Pancreas (tissue), 10 donors: ENCODE data around the gene SLC41A3. TPM values are rescaled to one million over a fixed set of nuclear protein-coding genes. Genes with fewer than 3 reads are reported as not detected.

Experiments
- ATAC-seq, 4 donors: fragments of 200-7000 bp; cut with Tn5 transposase; one replicate each; pipeline versions ENCODE4 v1.8.0 to v1.9.1; 2020; ENCODE audit warnings: mild to moderate bottlenecking in 4 of 4, moderate library complexity in 4 of 4
- DNase-seq, 6 donors: peaks; one replicate each; pipeline ENCODE4 v3.0.0-alpha.2; 2020
- FAIRE-seq: peaks from 2 replicates; lab custom pipeline; 2012; peaks lifted over from hg19 to GRCh38; lab: Jason Lieb, UNC
- H3K27ac ChIP-seq, 4 donors: fragments of 200-600 bp; sonication (generic); 1 replicate in 3 of 4; 2 replicates in 1 of 4; pipeline versions ENCODE4 v1.5.0 to v1.8.0; 2020
- H3K27me3 ChIP-seq, 4 donors: fragments of 200-600 bp; one replicate each; pipeline ENCODE4 v1.8.0; 2021
- H3K36me3 ChIP-seq, 3 donors: fragments of 200-600 bp; sonication (generic) in 1 of 3; one replicate each; pipeline versions ENCODE4 v1.5.0 to v1.8.0; 2020 to 2021
- H3K4me1 ChIP-seq, 3 donors: fragments of 200-600 bp; one replicate each; pipeline ENCODE4 v1.8.0; 2021
- H3K4me3 ChIP-seq, 4 donors: fragments of 200-600 bp; sonication (generic) in 2 of 4; one replicate each; pipeline versions ENCODE4 v1.5.0 to v1.8.0; 2020 to 2021
- H3K9me3 ChIP-seq, 4 donors: fragments of 200-600 bp; one replicate each; pipeline ENCODE4 v1.8.0; 2021
- WGBS, 2 donors: extraction: QIAGEN DNeasy Blood & Tissue Kit; methylation state at CpG; one replicate each; pipeline ENCODE4 v1.1.7; 2013; 5-methylcytosine and 5-hydroxymethylcytosine counted together
- intact Hi-C, 3 donors: fragments of 100-400 bp; cut with DNase I; formaldehyde crosslinking; loops; one replicate each; pipeline versions ENCODE4 v1.11.1 to v1.14.2; 2022
- polyA plus RNA-seq, 2 donors: library from polyadenylated mRNA; stranded (reverse); fragments of 200-250 nt; gene quantifications; one replicate each; pipeline ENCODE4 v1.2.3, GENCODE V29; 2013
- total RNA-seq, 6 donors: library from RNA; stranded (reverse); fragmentation: NEBNext Ultra II Directional in 4 of 6; extraction: Animal tissue kit (Norgen Biotek cat#: 25700) in 4 of 6; gene quantifications; one replicate each; pipeline versions ENCODE4 v1.2.1 to v1.2.4, GENCODE V29; 2021 to 2023
- TF ChIP-seq, protein P1 (sequence below), 4 donors: fragments of 200-600 bp; sonication (generic) in 3 of 4; IDR thresholded peaks; one replicate each; pipeline versions ENCODE4 v1.5.0 to v1.8.0; 2021; ENCODE audit warnings: antibody characterized with exemption in 4 of 4
- donor health status: healthy with polysubstance abuse.
- donor health status: DM: no; HTN: no; CAD: no; lungs with moderate emphysema.
- donor health status: DM: no; HTN: no; CAD: no.
- donor health status: control.
- donor health status: control.
- donor health status: Bipolar disorder and iron deficiency.
- donor health status: DM: yes; HTN: yes; CAD: no.
- donor health status: DM: no; HTN: no; CAD: no.
- donor health status: DM: no; HTN: no; CAD: no.
- donor health status: DM: yes; HTN: yes; CAD: no.

SLC41A3 gene
- total and polyA plus RNA-seq, 8 donors: 19.4 to 38.1 (median 31.1) TPM

DNA sequence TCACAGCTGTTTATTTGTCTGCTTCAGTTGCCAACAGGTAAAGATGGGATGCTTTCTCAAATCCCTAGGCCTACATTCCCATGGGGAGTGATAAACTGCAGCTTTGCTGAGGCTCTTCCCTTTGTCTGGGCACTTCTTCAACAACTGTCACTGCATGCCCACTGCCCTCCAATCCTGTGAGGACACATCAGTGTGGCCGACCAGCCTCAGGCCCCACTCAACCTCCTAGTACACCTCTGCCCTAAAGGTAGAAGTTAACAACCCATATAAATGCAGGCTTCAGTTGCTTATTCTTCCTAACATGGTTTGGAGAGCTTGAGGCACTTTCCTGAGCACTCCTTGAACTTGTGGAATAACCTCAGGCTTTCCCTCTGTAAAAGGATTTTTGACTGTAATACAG lies 65.4 kb downstream of the SLC41A3 start:
- TF ChIP-seq, protein P1, sequence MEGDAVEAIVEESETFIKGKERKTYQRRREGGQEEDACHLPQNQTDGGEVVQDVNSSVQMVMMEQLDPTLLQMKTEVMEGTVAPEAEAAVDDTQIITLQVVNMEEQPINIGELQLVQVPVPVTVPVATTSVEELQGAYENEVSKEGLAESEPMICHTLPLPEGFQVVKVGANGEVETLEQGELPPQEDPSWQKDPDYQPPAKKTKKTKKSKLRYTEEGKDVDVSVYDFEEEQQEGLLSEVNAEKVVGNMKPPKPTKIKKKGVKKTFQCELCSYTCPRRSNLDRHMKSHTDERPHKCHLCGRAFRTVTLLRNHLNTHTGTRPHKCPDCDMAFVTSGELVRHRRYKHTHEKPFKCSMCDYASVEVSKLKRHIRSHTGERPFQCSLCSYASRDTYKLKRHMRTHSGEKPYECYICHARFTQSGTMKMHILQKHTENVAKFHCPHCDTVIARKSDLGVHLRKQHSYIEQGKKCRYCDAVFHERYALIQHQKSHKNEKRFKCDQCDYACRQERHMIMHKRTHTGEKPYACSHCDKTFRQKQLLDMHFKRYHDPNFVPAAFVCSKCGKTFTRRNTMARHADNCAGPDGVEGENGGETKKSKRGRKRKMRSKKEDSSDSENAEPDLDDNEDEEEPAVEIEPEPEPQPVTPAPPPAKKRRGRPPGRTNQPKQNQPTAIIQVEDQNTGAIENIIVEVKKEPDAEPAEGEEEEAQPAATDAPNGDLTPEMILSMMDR (IDR thresholded peaks at IDR 0.05): no peak
- Histone ChIP-seq H3K4me3 (no peak overlapping the region), H3K27me3 (no peaks in the 10 kb centered on the region), H3K4me1 (no peaks in the 10 kb centered on the region), H3K36me3 (no peaks in the 10 kb centered on the region), H3K9me3 (no peaks in the 10 kb centered on the region), H3K27ac (no peak overlapping the region)
- DNase-seq: no peak
- 61 to 87% methylated on average over 1 of the region's 1 CpG for WGBS, 2 donors
- no peak for FAIRE-seq
- intact Hi-C loops: no loop called here
- ATAC-seq: no peak

DNA sequence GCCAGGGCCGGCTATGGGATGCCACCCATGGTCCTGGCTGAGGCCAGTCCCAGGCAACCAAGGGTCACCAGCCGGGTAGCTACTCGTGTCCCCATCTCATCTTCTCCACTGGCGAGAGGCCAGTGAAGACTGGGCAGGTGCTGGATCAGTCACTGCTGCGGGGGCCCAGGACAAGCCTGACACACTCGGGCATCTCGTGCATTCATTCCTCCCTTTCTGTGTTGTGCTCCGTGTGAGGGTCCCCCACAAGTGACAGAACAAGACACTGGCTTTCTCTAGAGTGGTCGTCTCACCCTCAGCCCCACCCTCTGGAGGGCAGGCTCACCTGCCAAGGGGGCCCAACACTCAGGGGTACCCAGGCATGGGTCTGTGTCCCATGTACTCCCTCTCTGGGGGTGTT lies 66.6 kb downstream of the SLC41A3 start:
- no peak overlapping the region for H3K27ac ChIP-seq
- DNase-seq (no peak), FAIRE-seq (no peak), ATAC-seq (no peak)
- WGBS, 2 donors: 89 to 93% methylated on average over 9 of the region's 9 CpGs
- no peak overlapping the region for H3K4me3 ChIP-seq
- TF ChIP-seq, protein P1 (IDR thresholded peaks at IDR 0.05): no peak
- H3K27me3 ChIP-seq: no peaks in the 10 kb centered on the region
- H3K9me3 ChIP-seq: no peaks in the 10 kb centered on the region
- intact Hi-C loops: no loop called here
- H3K4me1 ChIP-seq: no peaks in the 10 kb centered on the region
- H3K36me3 ChIP-seq: no peaks in the 10 kb centered on the region

DNA sequence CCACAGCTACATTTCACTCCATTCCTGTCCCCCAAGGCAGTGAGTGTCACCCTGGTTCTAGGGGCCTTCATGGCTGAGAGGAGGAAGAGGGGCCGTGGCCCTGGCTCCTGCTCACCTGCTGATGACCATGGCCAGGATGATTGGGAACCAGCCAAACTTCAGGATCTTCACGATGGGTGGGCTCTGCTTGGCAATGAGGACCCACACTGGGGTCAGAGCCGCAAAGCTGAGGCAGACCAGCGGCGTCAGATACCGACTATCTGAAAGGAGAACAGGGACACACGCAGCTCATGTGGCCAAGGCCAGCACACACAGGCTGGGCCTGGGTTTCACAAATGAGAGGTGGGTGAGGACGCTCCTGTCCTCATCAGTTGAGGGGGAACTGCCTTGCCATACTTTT lies 67.3 kb downstream of the SLC41A3 start:
- Histone ChIP-seq H3K4me3 (no peak overlapping the region), H3K36me3 (no peaks in the 10 kb centered on the region), H3K9me3 (no peaks in the 10 kb centered on the region), H3K4me1 (no peaks in the 10 kb centered on the region), H3K27ac (no peak overlapping the region), H3K27me3 (no peaks in the 10 kb centered on the region)
- no peak for FAIRE-seq
- TF ChIP-seq, protein P1 (IDR thresholded peaks at IDR 0.05): no peak
- ATAC-seq: no peak
- intact Hi-C loops: no loop called here
- 94 to 98% methylated on average over 8 of the region's 8 CpGs for WGBS, 2 donors
- DNase-seq: no peak

DNA sequence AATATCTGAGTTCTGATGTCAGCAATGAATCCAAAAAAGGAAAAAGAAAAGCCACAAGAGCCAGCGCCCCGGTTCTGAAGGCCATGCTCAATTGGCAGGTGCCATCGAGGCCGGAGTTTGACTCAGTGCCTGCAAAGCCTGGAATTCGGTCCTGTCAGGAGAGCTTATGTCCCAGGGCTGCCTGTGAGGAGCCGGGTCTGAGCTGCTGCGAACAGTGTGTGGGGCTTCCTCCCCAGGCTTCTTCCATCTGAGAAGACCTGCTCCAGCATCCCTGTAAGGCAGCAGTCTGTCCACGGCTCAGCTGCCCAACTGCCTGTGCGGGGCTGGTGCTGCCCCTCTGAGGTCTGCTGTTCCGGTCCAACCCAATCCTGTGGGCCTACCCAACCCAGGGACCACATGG lies 68.8 kb downstream of the SLC41A3 start:
- intact Hi-C loops: no loop called here
- Histone ChIP-seq H3K9me3 (no peaks in the 10 kb centered on the region), H3K4me1 (no peaks in the 10 kb centered on the region), H3K4me3 (no peak overlapping the region), H3K27ac (no peak overlapping the region), H3K36me3 (no peaks in the 10 kb centered on the region), H3K27me3 (no peaks in the 10 kb centered on the region)
- TF ChIP-seq, protein P1 (IDR thresholded peaks at IDR 0.05): no peak
- FAIRE-seq (no peak), DNase-seq (no peak), ATAC-seq (no peak)
- 83 to 91% methylated on average over 10 of the region's 10 CpGs for WGBS, 2 donors

DNA sequence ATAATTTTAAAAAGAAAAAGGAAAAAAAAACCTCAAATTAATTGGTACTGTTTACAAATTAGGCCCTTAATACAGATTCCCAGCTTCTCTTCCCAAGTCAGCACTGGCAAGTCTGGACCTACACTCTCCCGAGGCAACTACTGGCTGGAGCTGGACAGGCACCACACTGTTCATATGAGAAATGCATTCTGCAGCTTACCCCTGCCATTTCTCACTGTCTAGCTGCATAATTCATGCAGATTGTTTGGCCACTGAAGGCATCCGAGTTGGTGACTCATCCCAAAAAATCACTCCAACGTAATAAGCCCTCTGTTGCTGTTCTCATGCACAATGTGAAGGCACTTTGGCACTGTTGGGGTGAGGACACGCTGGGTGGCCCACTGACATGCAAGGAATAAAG lies 69.7 kb downstream of the SLC41A3 start:
- no peaks in the 10 kb centered on the region for H3K9me3 ChIP-seq

More for the DNA sequence above, 69.7 kb downstream of the SLC41A3 start:
- ATAC-seq (no peak), FAIRE-seq (no peak), DNase-seq (no peak)
- intact Hi-C loops: no loop called here
- 80 to 88% methylated on average over 4 of the region's 4 CpGs for WGBS, 2 donors
- no peaks in the 10 kb centered on the region for H3K36me3 ChIP-seq
- no peak overlapping the region for H3K4me3 ChIP-seq
- no peaks in the 10 kb centered on the region for H3K4me1 ChIP-seq
- no peaks in the 10 kb centered on the region for H3K27me3 ChIP-seq
- H3K27ac ChIP-seq: no peak overlapping the region
- TF ChIP-seq, protein P1 (IDR thresholded peaks at IDR 0.05): no peak
